Right atrium auricular region (tissue), 2 donors: ENCODE data around the gene PLEKHO2. TPM values are rescaled to one million over a fixed set of nuclear protein-coding genes. Genes with fewer than 3 reads are reported as not detected.
A peak's percentile ranks its signal among the peaks of the same experiment; 100 is the strongest.

Experiments used
- DNase-seq: peaks from one replicate; pipeline ENCODE4 v3.0.0-alpha.2; 2019; ENCODE audit warnings: low spot score
- H3K27ac ChIP-seq, 2 donors: fragments of 200-600 bp; sonication (generic); 1 replicate in 1 of 2; 2 replicates in 1 of 2; pipeline ENCODE4 v1.5.1; 2016 to 2019
- H3K27me3 ChIP-seq, 2 donors: fragments of 200-600 bp; sonication (generic); one replicate each; pipeline versions ENCODE4 v1.5.1 to v1.6.0; 2017 to 2019
- H3K36me3 ChIP-seq: fragments of 200-600 bp; sonication (generic); one replicate; pipeline ENCODE4 v1.5.1; 2016
- H3K4me1 ChIP-seq, 2 donors: fragments of 200-600 bp; sonication (generic); one replicate each; pipeline versions ENCODE4 v1.5.1 to v1.6.0; 2017 to 2019
- H3K4me3 ChIP-seq, 2 donors: fragments of 200-600 bp; sonication (generic); 1 replicate in 1 of 2; 2 replicates in 1 of 2; pipeline ENCODE4 v1.5.1; 2017 to 2019; ENCODE audit warnings: mild to moderate bottlenecking in 1 of 2, moderate library complexity in 1 of 2
- H3K9me3 ChIP-seq, 2 donors: fragments of 200-600 bp; sonication (generic); one replicate each; pipeline ENCODE4 v1.5.1; 2019
- total RNA-seq, 2 donors: library from RNA; depleted of rRNA; stranded (reverse); fragments of >200 nt; gene quantifications; one replicate each; pipeline ENCODE4 v1.1.0, GENCODE V29; 2016
- TF ChIP-seq, protein P1 (sequence below), 2 donors: fragments of 200-600 bp; sonication (generic); IDR thresholded peaks; one replicate each; pipeline ENCODE4 v1.5.1; 2019; ENCODE audit warnings: antibody characterized with exemption in 2 of 2

Gene PLEKHO2
- total RNA-seq, 2 donors from 2014 or later = 6.3 to 19.4 TPM

- H3K27ac ChIP-seq = no peak overlapping the region
- H3K36me3 ChIP-seq = no peaks in the 10 kb centered on the region
- H3K27me3 ChIP-seq = no peaks in the 10 kb centered on the region
- TF ChIP-seq, protein P1, sequence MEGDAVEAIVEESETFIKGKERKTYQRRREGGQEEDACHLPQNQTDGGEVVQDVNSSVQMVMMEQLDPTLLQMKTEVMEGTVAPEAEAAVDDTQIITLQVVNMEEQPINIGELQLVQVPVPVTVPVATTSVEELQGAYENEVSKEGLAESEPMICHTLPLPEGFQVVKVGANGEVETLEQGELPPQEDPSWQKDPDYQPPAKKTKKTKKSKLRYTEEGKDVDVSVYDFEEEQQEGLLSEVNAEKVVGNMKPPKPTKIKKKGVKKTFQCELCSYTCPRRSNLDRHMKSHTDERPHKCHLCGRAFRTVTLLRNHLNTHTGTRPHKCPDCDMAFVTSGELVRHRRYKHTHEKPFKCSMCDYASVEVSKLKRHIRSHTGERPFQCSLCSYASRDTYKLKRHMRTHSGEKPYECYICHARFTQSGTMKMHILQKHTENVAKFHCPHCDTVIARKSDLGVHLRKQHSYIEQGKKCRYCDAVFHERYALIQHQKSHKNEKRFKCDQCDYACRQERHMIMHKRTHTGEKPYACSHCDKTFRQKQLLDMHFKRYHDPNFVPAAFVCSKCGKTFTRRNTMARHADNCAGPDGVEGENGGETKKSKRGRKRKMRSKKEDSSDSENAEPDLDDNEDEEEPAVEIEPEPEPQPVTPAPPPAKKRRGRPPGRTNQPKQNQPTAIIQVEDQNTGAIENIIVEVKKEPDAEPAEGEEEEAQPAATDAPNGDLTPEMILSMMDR (IDR thresholded peaks at IDR 0.05) = no peak
- H3K4me3 ChIP-seq = no peak overlapping the region
- H3K9me3 ChIP-seq = no peaks in the 10 kb centered on the region
- peaks cover 0 to 28% of the 10 kb centered on the region in 2 donors for H3K4me1 ChIP-seq
- DNase-seq = no peak
Observed at GRCh38 chr15:64907991-64908390, 66.3 kb downstream of the PLEKHO2 start.

- DNase-seq = no peak
- peaks cover 0 to 28% of the 10 kb centered on the region in 2 donors for H3K4me1 ChIP-seq
- TF ChIP-seq, protein P1 (IDR thresholded peaks at IDR 0.05) = no peak
- no peaks in the 10 kb centered on the region for H3K27me3 ChIP-seq
- no peaks in the 10 kb centered on the region for H3K36me3 ChIP-seq
- no peaks in the 10 kb centered on the region for H3K9me3 ChIP-seq
- no peak overlapping the region for H3K27ac ChIP-seq
- no peak overlapping the region for H3K4me3 ChIP-seq
Observed at GRCh38 chr15:64909546-64909945, 67.8 kb downstream of the PLEKHO2 start.

- Histone ChIP-seq H3K4me1 (peaks cover 0 to 21% of the 10 kb centered on the region in 2 donors), H3K27ac (peak within 1 kb of the TSS; percentile 45 to 69), H3K9me3 (no peaks in the 10 kb centered on the region), H3K4me3 (peak within 1 kb of the TSS; percentile 45 to 61), H3K36me3 (no peaks in the 10 kb centered on the region), H3K27me3 (no peaks in the 10 kb centered on the region)
- TF ChIP-seq, protein P1 (IDR thresholded peaks at IDR 0.05) = no peak
- DNase-seq = peak; percentile 74
Observed at GRCh38 chr15:64911311-64912186, 69.8 kb downstream of the PLEKHO2 start, which contains the start of gene ANKDD1A. Gene ANKDD1A (plus strand): TSS chr15:64911902. CDS start chr15:64911931, 29 bp downstream.

DNA sequence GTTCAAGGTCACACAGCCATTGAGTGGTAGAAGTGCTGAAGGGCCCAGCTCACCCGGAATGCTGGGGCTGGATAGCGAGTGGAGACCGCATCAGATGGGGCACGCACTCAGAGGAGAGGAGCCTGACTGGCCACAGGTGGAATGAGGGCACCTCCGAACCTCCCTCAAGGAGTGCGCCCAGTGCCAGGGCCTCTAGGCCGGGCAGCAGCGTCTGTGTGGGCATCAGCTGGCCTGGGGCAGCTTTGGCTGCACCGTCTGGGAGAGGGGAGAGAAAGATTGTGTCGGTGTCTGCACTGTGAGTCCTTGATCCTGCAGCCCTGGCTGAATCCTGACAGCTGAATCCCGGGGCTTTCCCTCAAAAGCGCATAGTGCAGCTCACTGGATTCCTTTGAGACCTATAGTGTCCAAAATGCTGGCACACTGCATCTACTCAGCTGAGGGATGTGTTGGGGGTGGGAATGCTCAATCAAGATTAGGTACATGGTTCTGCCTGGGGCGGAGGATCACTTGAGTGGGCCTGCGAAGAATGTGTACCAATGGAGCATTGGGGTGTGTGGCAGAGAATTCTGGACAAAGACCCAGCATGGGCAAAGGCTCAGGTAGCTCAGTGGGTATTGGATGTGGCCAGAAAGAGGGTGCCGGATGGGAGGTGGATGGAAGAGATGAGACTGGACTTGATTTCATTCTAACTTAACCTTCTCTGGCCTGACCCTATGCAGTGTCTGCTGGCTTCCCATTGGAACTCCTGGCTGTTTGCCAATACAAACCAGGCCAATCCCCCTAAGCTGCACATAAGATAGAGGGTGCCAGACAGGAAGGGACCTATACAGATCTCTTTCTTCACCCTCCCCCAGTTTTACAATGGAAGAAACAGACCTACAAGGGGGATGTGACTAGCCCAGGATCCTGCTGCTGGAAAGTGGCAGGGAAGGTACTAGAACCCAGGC, 70.9 kb downstream of the PLEKHO2 start:
- TF ChIP-seq, protein P1 (IDR thresholded peaks at IDR 0.05) = no peak
- H3K27me3 ChIP-seq = no peaks in the 10 kb centered on the region
- DNase-seq = no peak
- no peaks in the 10 kb centered on the region for H3K36me3 ChIP-seq
- H3K4me1 ChIP-seq = peaks cover 0 to 21% of the 10 kb centered on the region in 2 donors
- peak overlapping the region; percentile 45 to 61 for H3K4me3 ChIP-seq
- H3K9me3 ChIP-seq = no peaks in the 10 kb centered on the region
- H3K27ac ChIP-seq = no peak overlapping the region

DNA sequence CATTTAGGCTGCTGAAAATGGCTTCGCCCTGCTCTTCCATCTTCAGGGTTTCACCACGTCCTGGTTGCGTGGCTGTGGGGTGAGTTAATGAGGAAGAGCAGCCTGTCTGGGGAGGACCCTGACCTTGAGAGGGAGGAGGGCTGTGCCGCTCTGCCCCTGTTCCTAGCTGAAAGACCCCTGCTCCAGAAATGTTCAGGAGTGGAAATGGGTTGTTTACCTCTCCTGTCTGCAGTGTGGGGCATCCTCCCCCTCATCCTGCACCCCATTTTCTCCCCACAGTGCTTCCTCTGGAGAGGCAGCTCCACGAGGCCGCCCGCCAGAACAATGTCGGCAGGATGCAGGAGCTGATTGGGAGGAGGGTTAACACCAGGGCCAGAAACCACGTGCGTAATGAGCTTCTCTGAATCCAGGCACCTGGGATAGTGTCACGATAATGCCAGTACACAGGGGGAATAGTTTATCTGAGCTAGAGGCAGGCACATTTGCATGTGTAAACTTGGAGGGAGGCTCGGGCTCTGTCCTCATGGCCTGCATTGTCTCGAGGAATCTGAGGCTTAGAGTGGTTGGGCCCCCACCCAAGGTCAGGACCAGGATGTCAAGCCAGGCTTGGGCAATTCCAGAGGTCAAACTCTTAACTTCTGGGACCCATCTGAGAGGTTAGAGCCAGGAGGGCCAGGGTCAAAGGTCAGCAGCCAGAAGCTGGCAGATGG, 74.0 kb downstream of the PLEKHO2 start:
- Histone ChIP-seq H3K27ac (no peak overlapping the region), H3K9me3 (no peaks in the 10 kb centered on the region), H3K4me3 (no peak overlapping the region), H3K4me1 (peaks cover 0 to 21% of the 10 kb centered on the region in 2 donors), H3K27me3 (no peaks in the 10 kb centered on the region), H3K36me3 (no peaks in the 10 kb centered on the region)
- TF ChIP-seq, protein P1 (IDR thresholded peaks at IDR 0.05) = no peak
- no peak for DNase-seq
